WTC11 (cell line): ENCODE data around the gene TMEM179. TPM values are rescaled to one million over a fixed set of nuclear protein-coding genes. Genes with fewer than 3 reads are reported as not detected.

ENCODE experiments used
- ATAC-seq: fragments of 200-7000 bp; cut with Tn5 transposase; 2 replicates; pipeline ENCODE4 v1.10.0; 2021; ENCODE audit warnings: mild to moderate bottlenecking, moderate library complexity
- CTCF ChIA-PET: fragments of 300-600 bp; sonication (Branson Sonifier 250); formaldehyde crosslinking; loops from one replicate; lab custom pipeline; 2021; ENCODE audit warnings: antibody characterized with exemption; lab: Charles Lee
- POLR2A ChIA-PET: fragments of 350-600 bp; sonication (Branson Sonifier 250); formaldehyde crosslinking; loops from one replicate; lab custom pipeline; 2021; ENCODE audit warnings: antibody characterized with exemption; lab: Charles Lee
- DNase-seq: peaks from one replicate; pipeline ENCODE4 v3.0.0; 2021; ENCODE audit warnings: low spot score
- H3K27ac Mint-ChIP-seq: 2 replicates; pipeline ENCODE4 v1.8.0; 2021; ENCODE audit warnings: mixed read lengths
- H3K27me3 Mint-ChIP-seq: 2 replicates; pipeline ENCODE4 v1.8.0; 2021; ENCODE audit warnings: low read depth, mild to moderate bottlenecking, moderate library complexity, mixed read lengths
- H3K36me3 Mint-ChIP-seq: 2 replicates; pipeline ENCODE4 v1.8.0; 2021; ENCODE audit warnings: mixed read lengths
- H3K4me1 Mint-ChIP-seq: 2 replicates; pipeline ENCODE4 v1.8.0; 2022; ENCODE audit warnings: mixed read lengths
- H3K4me3 Mint-ChIP-seq: 2 replicates; pipeline ENCODE4 v1.8.0; 2021; ENCODE audit warnings: mild to moderate bottlenecking, moderate library complexity, mixed read lengths
- H3K9me3 Mint-ChIP-seq: 2 replicates; pipeline ENCODE4 v1.8.0; 2021; ENCODE audit warnings: mixed read lengths
- ATF1 ChIP-seq: sonication (generic); formaldehyde crosslinking; IDR thresholded peaks from 2 replicates; pipeline ENCODE4 v1.8.1; 2023; ENCODE audit warnings: mild to moderate bottlenecking, moderate library complexity, missing genetic modification reagents
- CREB1 ChIP-seq: sonication (generic); formaldehyde crosslinking; IDR thresholded peaks from 2 replicates; pipeline ENCODE4 v1.8.0; 2023; ENCODE audit warnings: mild to moderate bottlenecking, missing genetic modification reagents
- CREM ChIP-seq: sonication (generic); formaldehyde crosslinking; IDR thresholded peaks from 2 replicates; pipeline ENCODE4 v1.8.1; 2022; ENCODE audit warnings: mild to moderate bottlenecking, missing genetic modification reagents, moderate library complexity
- PRRX2 ChIP-seq: fragments of 250-450 bp; sonication (Bioruptor Pico); IDR thresholded peaks from 2 replicates; pipeline ENCODE4 v1.8.0; 2021; ENCODE audit warnings: mild to moderate bottlenecking
- ZBTB21 ChIP-seq: sonication (generic); formaldehyde crosslinking; IDR thresholded peaks from 2 replicates; pipeline ENCODE4 v1.8.1; 2023; ENCODE audit warnings: mild to moderate bottlenecking, missing genetic modification reagents, borderline replicate concordance
- ZNF232 ChIP-seq: sonication (generic); formaldehyde crosslinking; IDR thresholded peaks from 2 replicates; pipeline ENCODE4 v1.8.0; 2022; ENCODE audit warnings: mild to moderate bottlenecking, missing genetic modification reagents
- ZNF317 ChIP-seq: sonication (generic); formaldehyde crosslinking; IDR thresholded peaks from 2 replicates; pipeline ENCODE4 v1.8.1; 2023; ENCODE audit warnings: low read depth, mild to moderate bottlenecking, moderate library complexity, missing genetic modification reagents, borderline replicate concordance
- total RNA-seq: library from RNA; stranded (reverse); gene quantifications from 3 replicates; pipeline ENCODE4 v1.2.3, GENCODE V29; 2021
- TF ChIP-seq, protein P1 (sequence below): sonication (generic); formaldehyde crosslinking; conservative IDR thresholded peaks from 2 replicates; pipeline ENCODE4 v1.8.1; 2022; ENCODE audit warnings: mild to moderate bottlenecking, missing genetic modification reagents
- TF ChIP-seq, protein P2 (sequence below): fragments of 250-450 bp; sonication (Bioruptor Pico); conservative IDR thresholded peaks from 2 replicates; pipeline ENCODE4 v1.9.0; 2021; ENCODE audit warnings: mild to moderate bottlenecking
- TF ChIP-seq, protein P3 (sequence below): sonication (generic); formaldehyde crosslinking; IDR thresholded peaks from 2 replicates; pipeline ENCODE4 v1.8.1; 2023; ENCODE audit warnings: mild to moderate bottlenecking, moderate library complexity, missing genetic modification reagents
- TF ChIP-seq, protein P4 (sequence below): sonication (generic); formaldehyde crosslinking; IDR thresholded peaks from 2 replicates; pipeline ENCODE4 v1.8.0; 2022; ENCODE audit warnings: mild to moderate bottlenecking, missing genetic modification reagents
- TF ChIP-seq, protein P5 (sequence below): sonication (generic); formaldehyde crosslinking; IDR thresholded peaks from 2 replicates; pipeline ENCODE4 v1.8.0; 2022; ENCODE audit warnings: mild to moderate bottlenecking, missing genetic modification reagents
- TF ChIP-seq, protein P6 (sequence below): fragments of 250-450 bp; sonication (Bioruptor Pico); IDR thresholded peaks from 2 replicates; pipeline ENCODE4 v1.9.0; 2021; ENCODE audit warnings: mild to moderate bottlenecking, borderline replicate concordance

The TMEM179 gene
- total RNA-seq, 1 experiment from 2014 or later = 2.4 TPM

DNA sequence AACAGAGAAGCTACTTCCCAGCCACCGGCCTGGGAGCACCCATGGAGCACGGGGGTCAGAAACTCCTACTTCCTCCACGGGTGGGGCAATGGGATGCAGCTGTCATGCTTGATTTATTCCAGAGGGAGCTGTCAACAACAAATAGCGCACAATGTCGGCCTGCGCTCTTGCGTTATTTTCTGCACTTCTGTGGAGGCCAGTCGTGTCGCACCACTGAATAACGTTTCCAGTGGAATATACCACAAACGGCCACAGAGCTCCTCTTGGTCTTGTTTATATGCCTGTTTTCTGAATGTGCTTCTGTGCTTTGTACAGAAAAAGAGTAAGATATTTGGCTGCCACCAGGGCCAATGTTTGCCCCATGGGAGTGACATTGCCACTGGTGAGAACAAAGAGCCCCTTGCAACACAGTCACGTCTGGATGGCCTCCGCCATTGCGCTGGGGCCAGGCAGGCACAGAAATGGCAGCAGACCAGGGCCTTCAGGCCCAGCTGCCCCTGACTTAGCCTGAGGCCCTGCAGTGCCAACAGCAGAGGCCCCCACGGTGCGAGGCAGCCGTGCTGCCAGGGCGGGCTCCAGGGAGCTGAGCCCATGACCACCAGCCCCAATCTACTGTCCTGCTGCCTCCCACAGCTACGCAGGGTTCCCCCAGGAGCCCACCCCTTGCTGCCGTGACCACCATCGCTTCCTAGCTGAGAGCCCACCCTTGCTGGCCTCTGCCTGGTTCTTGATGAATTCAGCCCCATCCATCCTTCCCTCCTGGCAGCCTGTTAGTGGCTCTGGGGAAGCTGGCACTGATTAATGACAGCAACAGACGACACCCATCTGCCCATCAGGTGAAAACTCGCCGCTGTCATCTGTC lies 28.9 kb upstream of the TMEM179 start:
- Mint-ChIP-seq H3K4me3 (no peak overlapping the region), H3K27me3 (no peaks in the 10 kb centered on the region), H3K9me3 (peaks cover 13% of the 10 kb centered on the region), H3K4me1 (no peaks in the 10 kb centered on the region), H3K27ac (no peak overlapping the region), H3K36me3 (peaks cover 6% of the 10 kb centered on the region; the same call in 1 of the 2 replicates)
- CTCF ChIA-PET = no interaction called here
- POLR2A ChIA-PET = no interaction called here
- ATAC-seq (no peak), DNase-seq (no peak)
- TF ChIP-seq, protein P1, sequence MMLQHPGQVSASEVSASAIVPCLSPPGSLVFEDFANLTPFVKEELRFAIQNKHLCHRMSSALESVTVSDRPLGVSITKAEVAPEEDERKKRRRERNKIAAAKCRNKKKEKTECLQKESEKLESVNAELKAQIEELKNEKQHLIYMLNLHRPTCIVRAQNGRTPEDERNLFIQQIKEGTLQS = no peak
- TF ChIP-seq CREM (no peak), ZNF232 (CRISPR knock-in tag) (no peak), ZBTB21 (no peak), ATF1 (CRISPR knock-in tag) (no peak), CREB1 (CRISPR knock-in tag) (no peak), ZNF317 (no peak), PRRX2 (CRISPR knock-in tag) (no peak)
- TF ChIP-seq, protein P2, sequence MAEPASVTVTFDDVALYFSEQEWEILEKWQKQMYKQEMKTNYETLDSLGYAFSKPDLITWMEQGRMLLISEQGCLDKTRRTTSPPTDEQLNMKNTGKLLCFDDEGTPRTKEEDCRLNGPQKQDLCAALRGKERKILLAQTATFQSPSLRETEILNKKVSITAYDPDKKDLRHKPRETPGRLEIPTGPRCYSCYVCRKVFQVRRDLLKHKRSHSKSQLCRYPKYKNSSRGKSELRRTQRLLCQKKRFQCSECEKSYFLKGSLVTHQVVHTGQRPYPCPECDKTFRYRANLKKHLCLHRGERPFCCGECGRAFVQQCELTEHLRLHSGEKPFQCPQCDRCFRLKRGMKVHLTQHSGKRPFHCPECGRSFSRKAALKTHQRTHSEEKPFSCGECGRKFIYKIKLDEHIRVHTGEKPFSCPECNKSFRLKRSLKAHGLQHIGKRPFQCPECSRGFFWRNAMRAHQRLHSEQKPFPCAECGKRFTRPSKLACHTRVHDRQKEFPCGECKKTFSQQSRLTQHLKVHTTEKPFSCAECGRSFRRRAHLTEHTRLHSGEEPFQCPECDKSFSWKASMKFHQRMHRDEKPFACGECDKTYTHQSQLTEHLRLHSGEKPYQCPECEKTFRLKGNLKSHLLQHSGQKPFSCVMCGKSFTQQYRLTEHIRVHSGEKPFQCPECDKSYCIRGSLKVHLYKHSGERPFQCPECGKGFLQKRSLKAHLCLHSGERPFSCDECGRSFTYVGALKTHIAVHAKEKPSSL (CRISPR knock-in tag) = no peak
- TF ChIP-seq, protein P3, sequence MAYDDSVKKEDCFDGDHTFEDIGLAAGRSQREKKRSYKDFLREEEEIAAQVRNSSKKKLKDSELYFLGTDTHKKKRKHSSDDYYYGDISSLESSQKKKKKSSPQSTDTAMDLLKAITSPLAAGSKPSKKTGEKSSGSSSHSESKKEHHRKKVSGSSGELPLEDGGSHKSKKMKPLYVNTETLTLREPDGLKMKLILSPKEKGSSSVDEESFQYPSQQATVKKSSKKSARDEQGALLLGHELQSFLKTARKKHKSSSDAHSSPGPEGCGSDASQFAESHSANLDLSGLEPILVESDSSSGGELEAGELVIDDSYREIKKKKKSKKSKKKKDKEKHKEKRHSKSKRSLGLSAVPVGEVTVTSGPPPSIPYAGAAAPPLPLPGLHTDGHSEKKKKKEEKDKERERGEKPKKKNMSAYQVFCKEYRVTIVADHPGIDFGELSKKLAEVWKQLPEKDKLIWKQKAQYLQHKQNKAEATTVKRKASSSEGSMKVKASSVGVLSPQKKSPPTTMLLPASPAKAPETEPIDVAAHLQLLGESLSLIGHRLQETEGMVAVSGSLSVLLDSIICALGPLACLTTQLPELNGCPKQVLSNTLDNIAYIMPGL (CRISPR knock-in tag) = no peak
- TF ChIP-seq, protein P4, sequence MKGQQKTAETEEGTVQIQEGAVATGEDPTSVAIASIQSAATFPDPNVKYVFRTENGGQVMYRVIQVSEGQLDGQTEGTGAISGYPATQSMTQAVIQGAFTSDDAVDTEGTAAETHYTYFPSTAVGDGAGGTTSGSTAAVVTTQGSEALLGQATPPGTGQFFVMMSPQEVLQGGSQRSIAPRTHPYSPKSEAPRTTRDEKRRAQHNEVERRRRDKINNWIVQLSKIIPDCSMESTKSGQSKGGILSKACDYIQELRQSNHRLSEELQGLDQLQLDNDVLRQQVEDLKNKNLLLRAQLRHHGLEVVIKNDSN = no peak
- TF ChIP-seq, protein P5, sequence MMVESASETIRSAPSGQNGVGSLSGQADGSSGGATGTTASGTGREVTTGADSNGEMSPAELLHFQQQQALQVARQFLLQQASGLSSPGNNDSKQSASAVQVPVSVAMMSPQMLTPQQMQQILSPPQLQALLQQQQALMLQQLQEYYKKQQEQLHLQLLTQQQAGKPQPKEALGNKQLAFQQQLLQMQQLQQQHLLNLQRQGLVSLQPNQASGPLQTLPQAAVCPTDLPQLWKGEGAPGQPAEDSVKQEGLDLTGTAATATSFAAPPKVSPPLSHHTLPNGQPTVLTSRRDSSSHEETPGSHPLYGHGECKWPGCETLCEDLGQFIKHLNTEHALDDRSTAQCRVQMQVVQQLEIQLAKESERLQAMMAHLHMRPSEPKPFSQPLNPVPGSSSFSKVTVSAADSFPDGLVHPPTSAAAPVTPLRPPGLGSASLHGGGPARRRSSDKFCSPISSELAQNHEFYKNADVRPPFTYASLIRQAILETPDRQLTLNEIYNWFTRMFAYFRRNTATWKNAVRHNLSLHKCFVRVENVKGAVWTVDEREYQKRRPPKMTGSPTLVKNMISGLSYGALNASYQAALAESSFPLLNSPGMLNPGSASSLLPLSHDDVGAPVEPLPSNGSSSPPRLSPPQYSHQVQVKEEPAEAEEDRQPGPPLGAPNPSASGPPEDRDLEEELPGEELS (CRISPR knock-in tag) = no peak
- TF ChIP-seq, protein P6, sequence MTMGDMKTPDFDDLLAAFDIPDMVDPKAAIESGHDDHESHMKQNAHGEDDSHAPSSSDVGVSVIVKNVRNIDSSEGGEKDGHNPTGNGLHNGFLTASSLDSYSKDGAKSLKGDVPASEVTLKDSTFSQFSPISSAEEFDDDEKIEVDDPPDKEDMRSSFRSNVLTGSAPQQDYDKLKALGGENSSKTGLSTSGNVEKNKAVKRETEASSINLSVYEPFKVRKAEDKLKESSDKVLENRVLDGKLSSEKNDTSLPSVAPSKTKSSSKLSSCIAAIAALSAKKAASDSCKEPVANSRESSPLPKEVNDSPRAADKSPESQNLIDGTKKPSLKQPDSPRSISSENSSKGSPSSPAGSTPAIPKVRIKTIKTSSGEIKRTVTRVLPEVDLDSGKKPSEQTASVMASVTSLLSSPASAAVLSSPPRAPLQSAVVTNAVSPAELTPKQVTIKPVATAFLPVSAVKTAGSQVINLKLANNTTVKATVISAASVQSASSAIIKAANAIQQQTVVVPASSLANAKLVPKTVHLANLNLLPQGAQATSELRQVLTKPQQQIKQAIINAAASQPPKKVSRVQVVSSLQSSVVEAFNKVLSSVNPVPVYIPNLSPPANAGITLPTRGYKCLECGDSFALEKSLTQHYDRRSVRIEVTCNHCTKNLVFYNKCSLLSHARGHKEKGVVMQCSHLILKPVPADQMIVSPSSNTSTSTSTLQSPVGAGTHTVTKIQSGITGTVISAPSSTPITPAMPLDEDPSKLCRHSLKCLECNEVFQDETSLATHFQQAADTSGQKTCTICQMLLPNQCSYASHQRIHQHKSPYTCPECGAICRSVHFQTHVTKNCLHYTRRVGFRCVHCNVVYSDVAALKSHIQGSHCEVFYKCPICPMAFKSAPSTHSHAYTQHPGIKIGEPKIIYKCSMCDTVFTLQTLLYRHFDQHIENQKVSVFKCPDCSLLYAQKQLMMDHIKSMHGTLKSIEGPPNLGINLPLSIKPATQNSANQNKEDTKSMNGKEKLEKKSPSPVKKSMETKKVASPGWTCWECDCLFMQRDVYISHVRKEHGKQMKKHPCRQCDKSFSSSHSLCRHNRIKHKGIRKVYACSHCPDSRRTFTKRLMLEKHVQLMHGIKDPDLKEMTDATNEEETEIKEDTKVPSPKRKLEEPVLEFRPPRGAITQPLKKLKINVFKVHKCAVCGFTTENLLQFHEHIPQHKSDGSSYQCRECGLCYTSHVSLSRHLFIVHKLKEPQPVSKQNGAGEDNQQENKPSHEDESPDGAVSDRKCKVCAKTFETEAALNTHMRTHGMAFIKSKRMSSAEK (CRISPR knock-in tag) = no peak
